Measurements from ENCODE around the gene PLCL1. TPM values are rescaled to one million over a fixed set of nuclear protein-coding genes. Genes with fewer than 3 reads are reported as not detected.

Gene PLCL1
- total RNA-seq, 1 experiment from 2014 or later: 1.6 TPM

GRCh38 chr2:198097630-198098029 lies 293.2 kb downstream of the PLCL1 start:
- BruUV-seq (replicated peaks): no TSS peak
- TF ChIP-seq, protein P1, sequence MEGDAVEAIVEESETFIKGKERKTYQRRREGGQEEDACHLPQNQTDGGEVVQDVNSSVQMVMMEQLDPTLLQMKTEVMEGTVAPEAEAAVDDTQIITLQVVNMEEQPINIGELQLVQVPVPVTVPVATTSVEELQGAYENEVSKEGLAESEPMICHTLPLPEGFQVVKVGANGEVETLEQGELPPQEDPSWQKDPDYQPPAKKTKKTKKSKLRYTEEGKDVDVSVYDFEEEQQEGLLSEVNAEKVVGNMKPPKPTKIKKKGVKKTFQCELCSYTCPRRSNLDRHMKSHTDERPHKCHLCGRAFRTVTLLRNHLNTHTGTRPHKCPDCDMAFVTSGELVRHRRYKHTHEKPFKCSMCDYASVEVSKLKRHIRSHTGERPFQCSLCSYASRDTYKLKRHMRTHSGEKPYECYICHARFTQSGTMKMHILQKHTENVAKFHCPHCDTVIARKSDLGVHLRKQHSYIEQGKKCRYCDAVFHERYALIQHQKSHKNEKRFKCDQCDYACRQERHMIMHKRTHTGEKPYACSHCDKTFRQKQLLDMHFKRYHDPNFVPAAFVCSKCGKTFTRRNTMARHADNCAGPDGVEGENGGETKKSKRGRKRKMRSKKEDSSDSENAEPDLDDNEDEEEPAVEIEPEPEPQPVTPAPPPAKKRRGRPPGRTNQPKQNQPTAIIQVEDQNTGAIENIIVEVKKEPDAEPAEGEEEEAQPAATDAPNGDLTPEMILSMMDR (IDR thresholded peaks at IDR 0.05; ENCODE audit: insufficient read depth in 1 of 2, low read depth in 1 of 2, low read length in 1 of 2, severe bottlenecking in 1 of 2, unreplicated experiment in 1 of 2): no peak
- no peak overlapping the region for H3K4me3 ChIP-seq (ENCODE audit: low read depth, low read length)

GRCh38 chr2:198098386-198098785 lies 294.0 kb downstream of the PLCL1 start:
- H3K36me3 Mint-ChIP-seq (ENCODE audit: insufficient read depth, unreplicated experiment): no peaks in the 10 kb centered on the region
- intact Hi-C loops (cut with micrococcal nuclease; ENCODE audit: unreplicated experiment): no loop called here
- CTCF ChIA-PET: no interaction called here

More at GRCh38 chr2:198097630-198098029, 293.2 kb downstream of the PLCL1 start:
- no peak for DNase-seq
- Mint-ChIP-seq H3K4me1 (ENCODE audit: low read depth, unreplicated experiment) (no peaks in the 10 kb centered on the region), H3K36me3 (ENCODE audit: insufficient read depth, unreplicated experiment) (no peaks in the 10 kb centered on the region), H3K4me3 (ENCODE audit: unreplicated experiment) (no peak overlapping the region), H3K27ac (ENCODE audit: unreplicated experiment) (no peak overlapping the region), H3K27me3 (ENCODE audit: insufficient read depth, unreplicated experiment) (no peaks in the 10 kb centered on the region), H3K9me3 (ENCODE audit: unreplicated experiment) (no peaks in the 10 kb centered on the region)
- ChIA-PET POLR2A (interaction anchor here (0.5 kb wide), 1 partner anchor 141 kb away, joined by 5 read pairs; no protein-coding TSS in a partner anchor), CTCF (no interaction called here)
- intact Hi-C loops (cut with micrococcal nuclease; ENCODE audit: unreplicated experiment): no loop called here
- no peaks in the 10 kb centered on the region for H3K9me3 ChIP-seq
- no peaks in the 10 kb centered on the region for H3K4me1 ChIP-seq
- no peaks in the 10 kb centered on the region for H3K27me3 ChIP-seq (replicated peaks; ENCODE audit: control insufficient read depth, insufficient read depth, low read length)
- H3K36me3 ChIP-seq (ENCODE audit: control insufficient read depth, insufficient read depth, low read length): no peaks in the 10 kb centered on the region

DNA sequence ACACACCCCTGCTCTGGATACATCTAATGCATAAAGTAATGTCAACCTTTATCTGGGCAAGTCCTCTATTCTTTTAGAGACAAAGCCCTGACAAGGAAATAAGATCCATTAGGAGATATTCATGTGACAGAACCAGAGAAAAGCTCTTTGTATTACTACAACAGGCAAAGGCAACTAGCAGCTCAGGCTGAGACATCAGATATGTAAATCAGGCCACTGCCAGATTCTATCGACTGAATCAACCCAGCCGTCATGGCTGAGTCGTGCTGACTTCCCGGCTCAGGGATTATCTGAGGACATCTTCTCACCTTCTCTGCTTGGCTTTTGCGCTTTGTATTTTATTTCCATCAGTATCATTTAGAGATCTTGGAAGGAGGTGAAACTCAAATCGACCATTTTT lies 294.5 kb downstream of the PLCL1 start:
- ChIA-PET POLR2A (no interaction called here), CTCF (no interaction called here)
- no peaks in the 10 kb centered on the region for H3K4me1 Mint-ChIP-seq (ENCODE audit: low read depth, unreplicated experiment)
- TF ChIP-seq, protein P1 (IDR thresholded peaks at IDR 0.05; ENCODE audit: insufficient read depth in 1 of 2, low read depth in 1 of 2, low read length in 1 of 2, severe bottlenecking in 1 of 2, unreplicated experiment in 1 of 2): no peak
- DNase-seq: no peak
- no peak overlapping the region for H3K27ac Mint-ChIP-seq (ENCODE audit: unreplicated experiment)
- intact Hi-C loops (cut with micrococcal nuclease; ENCODE audit: unreplicated experiment): no loop called here
- Histone ChIP-seq H3K4me1 (no peaks in the 10 kb centered on the region), H3K4me3 (ENCODE audit: low read depth, low read length) (no peak overlapping the region), H3K9me3 (no peaks in the 10 kb centered on the region), H3K36me3 (ENCODE audit: control insufficient read depth, insufficient read depth, low read length) (no peaks in the 10 kb centered on the region), H3K27me3 (replicated peaks; ENCODE audit: control insufficient read depth, insufficient read depth, low read length) (no peaks in the 10 kb centered on the region)
- H3K36me3 Mint-ChIP-seq (ENCODE audit: insufficient read depth, unreplicated experiment): no peaks in the 10 kb centered on the region
- H3K4me3 Mint-ChIP-seq (ENCODE audit: unreplicated experiment): no peak overlapping the region
- H3K27me3 Mint-ChIP-seq (ENCODE audit: insufficient read depth, unreplicated experiment): no peaks in the 10 kb centered on the region
- no TSS peak for BruUV-seq (replicated peaks)
- no peaks in the 10 kb centered on the region for H3K9me3 Mint-ChIP-seq (ENCODE audit: unreplicated experiment)

More at GRCh38 chr2:198098386-198098785, 294.0 kb downstream of the PLCL1 start:
- Histone ChIP-seq H3K9me3 (no peaks in the 10 kb centered on the region), H3K36me3 (ENCODE audit: control insufficient read depth, insufficient read depth, low read length) (no peaks in the 10 kb centered on the region), H3K4me3 (ENCODE audit: low read depth, low read length) (no peak overlapping the region), H3K4me1 (no peaks in the 10 kb centered on the region), H3K27me3 (replicated peaks; ENCODE audit: control insufficient read depth, insufficient read depth, low read length) (no peaks in the 10 kb centered on the region)
- Mint-ChIP-seq H3K4me3 (ENCODE audit: unreplicated experiment) (no peak overlapping the region), H3K4me1 (ENCODE audit: low read depth, unreplicated experiment) (no peaks in the 10 kb centered on the region), H3K27me3 (ENCODE audit: insufficient read depth, unreplicated experiment) (no peaks in the 10 kb centered on the region), H3K27ac (ENCODE audit: unreplicated experiment) (no peak overlapping the region), H3K9me3 (ENCODE audit: unreplicated experiment) (no peaks in the 10 kb centered on the region)
- TF ChIP-seq, protein P1 (IDR thresholded peaks at IDR 0.05; ENCODE audit: insufficient read depth in 1 of 2, low read depth in 1 of 2, low read length in 1 of 2, severe bottlenecking in 1 of 2, unreplicated experiment in 1 of 2): no peak
- no TSS peak for BruUV-seq (replicated peaks)
- no peak for DNase-seq
- POLR2A ChIA-PET: no interaction called here
